Measurements from ENCODE around the gene NAXD.
"Not testable (repeated sequence)": the region's sequence is repeated elsewhere in the genome, so short reads cannot be mapped to it uniquely, and the experiment has no call there.

Gene NAXD

GRCh38 chr13:110615322-110616102 is at the start of gene NAXD:
TSS of gene NAXD (plus strand) at chr13:110615545. CDS start at chr13:110615602, 57 bp downstream.
- Histone ChIP-seq H3K27me3 (replicated peaks; ENCODE audit: insufficient read depth, low read length) (no peaks in the 10 kb centered on the region), H3K79me2 (ENCODE audit: low read length) (peaks cover 48% of the 10 kb centered on the region), H3K27ac (ENCODE audit: low read length) (no peak within 1 kb of the TSS), H3K36me3 (replicated peaks; ENCODE audit: insufficient read depth, low read length) (no peaks in the 10 kb centered on the region), H3K9ac (ENCODE audit: low read length) (peak within 1 kb of the TSS; percentile 62), H3F3A (ENCODE audit: insufficient read depth, low read length) (no peaks in the 10 kb centered on the region), H3K9me3 (replicated peaks; ENCODE audit: insufficient read depth, low read length) (no peaks in the 10 kb centered on the region), H4K20me1 (ENCODE audit: insufficient read depth, low read length) (no peaks in the 10 kb centered on the region), H2AFZ (ENCODE audit: low read length) (peak within 1 kb of the TSS; percentile 88), H3K4me3 (ENCODE audit: low read length) (peak within 1 kb of the TSS; percentile 77), H3K9me2 (replicated peaks; ENCODE audit: insufficient read depth, low read length) (no peaks in the 10 kb centered on the region), H3K4me2 (ENCODE audit: low read depth, low read length) (peak within 1 kb of the TSS; percentile 80), H3K4me1 (ENCODE audit: low read length) (peaks cover 8% of the 10 kb centered on the region; the same call in 1 of the 2 replicates)
- DNase-seq = peak; percentile 78
- TF ChIP-seq EZH2phosphoT487 (IDR thresholded peaks at IDR 0.05; ENCODE audit: low read length) = no peak
- TF ChIP-seq CTCF (IDR thresholded peaks at IDR 0.05; ENCODE audit: low read length) = no peak
- no peak for TF ChIP-seq EZH2 (optimal IDR thresholded peaks at IDR 0.05; ENCODE audit: low read depth, low read length)

- TF ChIP-seq EZH2 (optimal IDR thresholded peaks at IDR 0.05; ENCODE audit: low read depth, low read length) (no peak), EZH2phosphoT487 (IDR thresholded peaks at IDR 0.05; ENCODE audit: low read length) (no peak), CTCF (IDR thresholded peaks at IDR 0.05; ENCODE audit: low read length) (no peak)
- peaks cover 8% of the 10 kb centered on the region; the same call in 1 of the 2 replicates for H3F3A ChIP-seq (ENCODE audit: insufficient read depth, low read length)
- H3K9ac ChIP-seq (ENCODE audit: low read length) = no peak overlapping the region
- H3K9me2 ChIP-seq (replicated peaks; ENCODE audit: insufficient read depth, low read length) = no peaks in the 10 kb centered on the region
- no peaks in the 10 kb centered on the region for H3K79me2 ChIP-seq (ENCODE audit: low read length)
- no peaks in the 10 kb centered on the region for H3K36me3 ChIP-seq (replicated peaks; ENCODE audit: insufficient read depth, low read length)
- H3K9me3 ChIP-seq (replicated peaks; ENCODE audit: insufficient read depth, low read length) = no peaks in the 10 kb centered on the region
- no peak overlapping the region for H3K4me3 ChIP-seq (ENCODE audit: low read length)
- no peak overlapping the region for H3K27ac ChIP-seq (ENCODE audit: low read length)
- no peak overlapping the region for H3K4me2 ChIP-seq (ENCODE audit: low read depth, low read length)
- H3K4me1 ChIP-seq (ENCODE audit: low read length) = no peaks in the 10 kb centered on the region
- H2AFZ ChIP-seq (ENCODE audit: low read length) = no peak overlapping the region
- H3K27me3 ChIP-seq (replicated peaks; ENCODE audit: insufficient read depth, low read length) = peaks cover 11% of the 10 kb centered on the region
- DNase-seq = no peak
- H4K20me1 ChIP-seq (ENCODE audit: insufficient read depth, low read length) = no peaks in the 10 kb centered on the region
Measured at GRCh38 chr13:110566171-110566570, 49.2 kb upstream of the NAXD start.

DNA sequence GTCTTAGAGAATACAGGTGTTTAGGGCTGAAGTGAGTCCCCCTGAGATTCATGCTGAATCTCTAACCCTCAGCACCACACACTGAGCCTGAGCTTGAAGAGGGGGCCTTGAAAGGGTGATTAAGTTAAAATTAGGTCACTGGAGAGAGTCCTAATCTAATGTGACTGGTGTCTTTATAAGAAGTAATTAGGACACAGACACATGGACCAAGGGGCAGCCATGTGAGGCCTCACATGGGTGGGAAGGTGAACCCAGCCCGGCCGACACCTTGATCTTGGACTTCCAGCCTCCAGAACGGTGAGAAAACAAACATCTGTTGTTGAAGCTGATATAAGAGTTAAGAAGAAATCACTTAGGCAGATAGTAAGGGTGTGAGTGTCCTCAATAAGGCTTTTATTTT is 46.7 kb upstream of the NAXD start:
- Histone ChIP-seq H3K9me2 (replicated peaks; ENCODE audit: insufficient read depth, low read length) (no peaks in the 10 kb centered on the region), H3K79me2 (ENCODE audit: low read length) (no peaks in the 10 kb centered on the region), H3K36me3 (replicated peaks; ENCODE audit: insufficient read depth, low read length) (no peaks in the 10 kb centered on the region), H4K20me1 (ENCODE audit: insufficient read depth, low read length) (no peaks in the 10 kb centered on the region), H2AFZ (ENCODE audit: low read length) (no peak overlapping the region), H3K27me3 (replicated peaks; ENCODE audit: insufficient read depth, low read length) (no peaks in the 10 kb centered on the region), H3K9me3 (replicated peaks; ENCODE audit: insufficient read depth, low read length) (no peaks in the 10 kb centered on the region), H3F3A (ENCODE audit: insufficient read depth, low read length) (no peaks in the 10 kb centered on the region), H3K4me1 (ENCODE audit: low read length) (no peaks in the 10 kb centered on the region), H3K27ac (ENCODE audit: low read length) (no peak overlapping the region), H3K4me3 (ENCODE audit: low read length) (no peak overlapping the region), H3K4me2 (ENCODE audit: low read depth, low read length) (no peak overlapping the region), H3K9ac (ENCODE audit: low read length) (no peak overlapping the region)
- no peak for DNase-seq
- TF ChIP-seq CTCF (IDR thresholded peaks at IDR 0.05; ENCODE audit: low read length) (no peak), EZH2phosphoT487 (IDR thresholded peaks at IDR 0.05; ENCODE audit: low read length) (no peak), EZH2 (optimal IDR thresholded peaks at IDR 0.05; ENCODE audit: low read depth, low read length) (no peak)

GRCh38 chr13:110569962-110570361 is 45.4 kb upstream of the NAXD start:
- not testable (repeated sequence) for H3K36me3 ChIP-seq (replicated peaks; ENCODE audit: insufficient read depth, low read length); H4K20me1 ChIP-seq (ENCODE audit: insufficient read depth, low read length); DNase-seq; H3K4me1 ChIP-seq (ENCODE audit: low read length); H3K27ac ChIP-seq (ENCODE audit: low read length); H3K4me2 ChIP-seq (ENCODE audit: low read depth, low read length); H3K4me3 ChIP-seq (ENCODE audit: low read length); H3K27me3 ChIP-seq (replicated peaks; ENCODE audit: insufficient read depth, low read length); H3K9me3 ChIP-seq (replicated peaks; ENCODE audit: insufficient read depth, low read length); H3K79me2 ChIP-seq (ENCODE audit: low read length); H3K9ac ChIP-seq (ENCODE audit: low read length); H3K9me2 ChIP-seq (replicated peaks; ENCODE audit: insufficient read depth, low read length); H2AFZ ChIP-seq (ENCODE audit: low read length); H3F3A ChIP-seq (ENCODE audit: insufficient read depth, low read length)
